HS-5 (cell line): ENCODE results near the gene IRF3.

Experiments
- DNase-seq: peaks from one replicate; pipeline ENCODE4 v3.0.0-alpha.2; 2012; ENCODE audit warnings: low read depth

IRF3 gene

DNA sequence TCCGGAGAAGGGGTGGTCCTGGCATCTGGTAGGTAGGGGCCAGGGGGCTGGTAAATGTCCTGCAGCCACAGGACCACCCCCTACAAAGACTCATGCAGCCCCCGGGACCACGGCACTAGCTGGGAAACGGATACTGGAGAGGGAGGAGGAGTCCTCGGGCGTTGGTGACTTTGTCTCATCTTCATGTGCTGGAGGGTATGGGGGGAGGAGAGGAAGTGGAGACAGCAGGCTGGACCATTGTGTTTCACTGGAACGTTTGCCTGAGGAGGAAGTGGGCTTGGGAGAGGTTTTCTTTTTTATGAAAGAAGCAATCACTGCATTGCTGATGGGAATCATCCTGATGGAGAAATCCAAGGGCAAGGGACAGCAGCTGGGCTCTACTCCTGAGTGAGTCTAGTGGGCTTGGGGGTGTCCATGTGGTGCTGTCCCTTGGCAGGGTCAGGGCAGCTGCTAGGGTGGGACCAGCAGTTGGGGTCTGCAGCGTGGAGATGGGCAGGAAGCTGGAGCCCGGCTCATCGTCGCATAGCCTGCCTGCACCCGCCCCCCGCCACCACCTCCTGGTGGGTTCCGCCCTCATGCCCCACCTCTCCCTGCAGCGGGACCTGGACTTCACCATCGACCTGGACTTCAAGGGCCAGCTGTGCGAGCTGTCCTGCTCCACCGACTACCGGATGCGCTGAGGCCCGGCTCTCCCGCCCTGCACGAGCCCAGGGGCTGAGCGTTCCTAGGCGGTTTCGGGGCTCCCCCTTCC lies 22.1 kb upstream of the IRF3 start:
- DNase-seq = no peak

DNA sequence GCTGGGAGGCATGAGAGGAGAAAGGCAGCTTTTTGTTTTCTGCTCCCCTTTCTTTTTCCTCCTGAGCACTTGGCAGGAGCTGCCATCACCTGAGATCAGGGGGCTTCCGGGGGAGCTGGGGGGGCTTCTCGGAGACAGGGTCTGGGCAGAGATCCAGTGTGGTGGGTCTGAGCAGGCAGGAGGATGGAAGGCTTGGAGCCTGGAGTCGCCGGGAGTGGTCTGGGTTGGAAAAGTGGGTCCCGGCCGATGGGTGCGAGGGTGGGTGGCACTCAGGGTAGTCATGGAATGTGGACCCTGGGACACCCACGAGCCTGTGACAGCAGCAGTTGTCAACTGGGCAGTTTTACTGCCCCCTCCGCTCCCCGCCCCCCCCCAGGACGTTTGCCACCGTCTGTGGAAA lies 21.5 kb upstream of the IRF3 start:
- DNase-seq = no peak

DNA sequence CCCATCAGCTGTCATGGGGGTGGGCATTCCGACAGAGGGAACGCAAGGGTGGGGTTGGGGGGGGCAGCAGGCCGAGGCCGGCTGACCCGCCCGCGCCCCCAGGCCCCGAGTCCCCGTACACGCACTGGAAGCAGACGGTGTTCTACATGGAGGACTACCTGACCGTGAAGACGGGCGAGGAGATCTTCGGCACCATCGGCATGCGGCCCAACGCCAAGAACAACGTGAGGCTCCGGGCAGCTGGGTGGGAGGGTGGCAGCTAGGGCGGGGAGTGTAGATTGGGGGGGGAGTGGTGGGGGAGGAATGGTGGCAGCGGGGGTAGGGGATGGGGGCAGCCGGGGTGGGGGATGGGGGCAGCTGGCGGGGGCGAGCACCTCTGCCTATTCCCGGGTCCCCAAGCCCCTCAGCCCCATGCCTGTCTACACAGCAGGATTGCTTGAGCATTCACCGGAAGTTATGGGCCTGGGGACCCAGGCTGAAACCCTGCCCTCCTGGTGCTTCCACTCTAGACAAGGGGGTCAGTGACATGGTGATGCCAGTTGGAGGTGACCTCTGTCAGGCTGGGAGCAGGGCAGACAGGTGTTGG lies 20.9 kb upstream of the IRF3 start:
- DNase-seq = no peak

DNA sequence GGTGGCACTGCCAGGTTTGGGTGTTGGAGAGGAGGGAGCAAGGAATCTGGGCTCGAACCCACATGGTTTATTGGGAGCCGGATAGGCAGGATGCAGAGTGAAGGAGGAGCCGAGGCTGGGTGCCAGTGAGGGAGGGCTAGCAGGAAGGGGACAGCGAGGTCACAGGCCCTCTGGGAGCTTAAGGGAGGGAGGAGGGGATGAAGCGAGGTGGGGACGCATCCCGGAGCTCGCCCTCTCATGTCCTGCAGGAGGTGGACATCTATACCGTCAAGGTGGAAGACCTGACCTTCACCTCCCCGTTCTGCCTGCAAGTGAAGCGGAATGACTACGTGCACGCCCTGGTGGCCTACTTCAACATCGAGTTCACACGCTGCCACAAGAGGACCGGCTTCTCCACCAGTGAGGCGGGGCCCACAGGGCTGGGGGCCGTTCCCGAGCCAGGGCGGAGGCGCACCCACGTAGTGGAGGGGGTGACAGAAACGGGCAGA lies 20.2 kb upstream of the IRF3 start:
- no peak for DNase-seq

DNA sequence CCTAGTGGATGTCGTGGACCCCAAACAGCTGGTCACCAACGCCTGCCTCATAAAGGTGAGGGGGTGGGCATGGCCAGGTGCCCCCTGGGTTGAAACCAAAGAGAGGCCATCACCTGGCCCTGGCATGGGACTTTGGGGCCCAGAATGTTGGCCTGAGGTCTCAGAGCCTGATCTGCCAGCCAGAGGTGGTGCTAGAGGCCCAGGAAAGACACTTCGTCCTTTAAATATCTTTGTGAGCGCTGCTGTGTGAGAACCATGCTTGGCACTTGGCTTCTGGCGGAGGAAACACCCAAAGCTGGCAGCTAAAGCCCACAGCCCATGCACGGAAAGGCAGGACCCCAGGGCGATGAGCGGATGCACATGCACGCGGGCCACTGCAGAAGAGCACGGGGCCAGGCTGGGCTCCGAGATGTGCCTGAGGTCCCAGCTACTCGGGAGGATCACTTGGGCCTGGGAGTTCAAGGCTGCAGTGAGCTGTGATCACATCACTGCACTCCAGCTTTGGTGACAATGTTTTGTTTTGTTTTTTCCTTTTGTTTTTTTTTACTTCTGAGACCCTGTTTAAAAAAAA lies 19.4 kb upstream of the IRF3 start:
- no peak for DNase-seq

DNA sequence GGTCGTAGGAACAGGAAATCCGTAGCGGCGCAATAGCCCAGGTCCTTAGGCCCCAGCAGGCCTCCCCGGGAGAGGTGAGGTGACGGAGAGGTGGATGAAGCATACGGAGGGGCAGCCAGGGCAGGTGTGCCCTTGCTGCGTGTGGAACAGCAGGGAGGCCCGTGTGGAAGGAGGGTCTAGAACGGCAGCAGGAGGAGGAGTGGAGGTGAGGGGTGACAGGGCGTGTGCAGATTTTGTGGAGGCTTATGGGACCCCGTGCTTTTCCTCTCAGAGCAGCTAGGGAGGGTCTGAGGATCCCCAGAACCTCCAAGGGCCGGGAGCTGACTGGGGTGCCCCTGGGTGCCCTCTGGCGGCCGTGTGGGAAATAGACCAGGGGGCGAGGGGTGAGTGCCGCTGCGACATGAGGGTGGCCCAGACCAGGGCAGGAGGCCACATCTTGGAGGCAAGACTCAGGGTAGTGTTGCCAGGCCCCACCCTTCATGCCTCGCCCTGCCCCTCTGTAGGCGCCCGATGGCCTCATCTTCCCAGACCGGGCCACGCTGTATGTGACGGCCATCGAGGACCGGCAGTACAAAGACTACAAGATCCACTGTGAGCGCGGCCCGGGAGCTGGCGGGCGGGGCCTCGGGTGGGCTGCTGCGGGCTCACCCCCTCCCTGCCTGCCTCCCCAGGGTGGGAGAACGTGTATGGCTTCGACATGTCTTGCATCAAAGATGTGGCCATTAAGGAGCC lies 18.8 kb upstream of the IRF3 start:
- DNase-seq = no peak

DNA sequence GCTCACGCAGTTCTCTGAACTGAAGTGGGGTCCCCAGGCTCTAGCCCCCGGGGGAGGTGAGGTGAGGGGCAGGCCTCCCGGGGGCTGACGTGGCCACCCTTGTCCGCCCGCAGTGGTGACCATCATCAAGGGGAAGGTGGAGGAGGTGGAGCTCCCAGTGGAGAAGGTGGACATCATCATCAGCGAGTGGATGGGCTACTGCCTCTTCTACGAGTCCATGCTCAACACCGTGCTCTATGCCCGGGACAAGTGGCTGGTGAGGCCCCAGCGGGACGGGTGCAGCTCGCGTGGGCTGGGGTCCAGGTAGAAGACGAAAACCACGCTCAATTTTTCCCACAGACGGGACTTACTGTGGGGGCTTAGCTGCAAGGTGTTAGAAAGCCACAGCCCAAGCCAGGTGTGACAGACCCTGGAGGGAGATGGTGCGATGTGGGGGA lies 18.2 kb upstream of the IRF3 start:
- DNase-seq = no peak

DNA sequence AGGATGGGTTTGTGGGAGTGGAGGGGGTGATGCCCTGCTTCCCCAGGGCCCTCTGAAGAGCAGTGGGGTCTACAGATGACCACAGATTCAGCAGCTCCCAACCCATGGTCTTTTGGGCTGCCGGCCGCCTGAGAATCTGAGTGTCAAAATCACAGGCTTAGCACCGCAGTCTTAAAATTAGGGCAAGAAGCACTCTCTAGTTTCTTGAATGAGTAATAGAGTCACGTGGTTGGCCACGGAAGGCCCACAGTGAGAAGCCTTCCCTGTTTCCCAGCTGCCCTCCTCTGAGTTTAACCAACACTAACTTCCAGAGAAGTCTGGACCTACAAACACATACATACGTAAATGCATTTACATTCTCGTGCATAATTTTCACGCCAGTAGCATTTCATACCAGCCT lies 16.6 kb upstream of the IRF3 start:
- DNase-seq = no peak

DNA sequence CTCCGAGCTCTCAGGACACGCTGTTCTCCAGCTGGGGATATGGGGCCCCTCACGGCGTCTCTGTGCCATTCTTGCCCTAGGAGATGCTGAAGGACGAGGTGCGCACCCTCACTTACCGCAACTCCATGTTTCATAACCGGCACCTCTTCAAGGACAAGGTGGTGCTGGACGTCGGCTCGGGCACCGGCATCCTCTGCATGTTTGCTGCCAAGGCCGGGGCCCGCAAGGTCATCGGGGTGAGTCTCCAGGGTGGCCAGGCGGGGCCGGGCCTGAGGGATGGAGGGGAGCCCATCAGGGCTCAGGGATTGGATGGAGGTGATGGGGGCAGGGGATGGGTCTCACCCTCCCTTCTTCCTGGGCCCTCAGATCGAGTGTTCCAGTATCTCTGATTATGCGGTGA lies 16.2 kb upstream of the IRF3 start:
- no peak for DNase-seq

DNA sequence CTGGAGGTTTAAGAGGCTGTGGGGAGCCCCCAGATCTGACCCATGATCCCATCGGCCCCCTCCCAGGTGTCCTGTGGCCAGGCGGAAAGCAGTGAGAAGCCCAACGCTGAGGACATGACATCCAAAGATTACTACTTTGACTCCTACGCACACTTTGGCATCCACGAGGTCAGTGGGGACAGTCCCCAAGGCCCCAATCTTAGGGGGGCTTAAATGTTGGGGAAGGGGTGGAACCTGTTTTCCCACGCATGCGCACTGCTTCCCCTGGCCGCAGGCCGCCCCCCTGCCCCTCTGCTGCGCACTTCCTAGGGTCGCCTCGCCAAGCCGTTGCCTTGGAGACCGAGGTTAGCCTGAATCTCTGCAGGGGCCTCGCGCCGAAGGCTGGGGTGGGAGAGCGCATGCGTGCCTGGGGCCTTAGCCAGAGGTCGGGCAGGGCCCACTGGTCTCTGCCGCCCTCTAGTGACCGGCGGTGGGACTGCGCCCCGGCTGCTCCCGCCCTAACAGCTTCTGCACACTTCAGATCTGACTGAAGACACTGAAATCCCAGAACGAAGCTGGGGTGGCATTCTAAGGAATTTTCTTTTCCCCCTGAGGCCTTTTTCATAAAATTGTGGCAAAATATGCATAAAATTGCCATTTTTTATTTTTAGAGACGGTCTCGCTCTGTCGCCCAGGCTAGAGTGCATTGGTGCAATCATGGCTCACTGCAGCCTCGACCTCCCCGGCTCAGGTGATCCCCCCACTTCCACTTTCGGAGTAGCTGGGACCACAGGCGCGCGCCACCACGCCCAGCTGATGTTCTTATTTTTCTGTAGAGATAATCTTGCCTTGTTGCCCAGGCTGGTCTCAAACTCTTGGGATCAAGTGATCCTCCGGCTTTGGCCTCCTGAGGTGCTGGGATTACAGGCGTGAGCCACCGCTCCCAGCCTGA lies 15.0 kb upstream of the IRF3 start:
- DNase-seq = no peak

DNA sequence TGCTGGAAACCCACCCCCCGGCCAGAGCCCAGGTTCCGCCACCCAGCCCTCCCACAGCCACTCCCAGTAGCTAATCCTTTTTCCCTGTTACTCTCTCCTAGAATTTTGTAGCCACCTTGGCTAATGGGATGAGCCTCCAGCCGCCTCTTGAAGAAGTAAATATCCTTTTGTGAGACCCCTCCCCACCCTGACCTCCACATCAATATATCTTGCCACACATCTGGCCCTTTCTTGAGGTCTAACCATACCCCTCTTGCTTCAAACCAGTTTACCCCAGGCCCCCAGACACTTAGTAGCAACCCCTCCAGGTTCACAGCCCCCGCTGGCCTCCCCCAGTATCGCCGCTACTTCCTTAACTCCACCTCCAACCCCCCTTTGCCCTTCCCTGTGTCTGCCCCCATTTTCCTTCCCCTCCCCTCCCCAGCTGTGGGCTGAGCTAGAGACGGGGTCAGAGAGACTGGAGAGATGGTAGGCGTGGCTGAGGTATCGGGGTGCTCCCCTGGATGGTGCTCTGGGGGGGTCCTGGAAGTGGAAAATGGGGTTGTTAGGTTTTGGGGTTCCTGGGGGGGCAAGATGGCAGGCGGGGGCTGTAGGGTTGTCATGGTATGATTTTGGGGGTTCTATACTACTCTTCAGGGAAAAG lies 14.2 kb upstream of the IRF3 start:
- DNase-seq = no peak

DNA sequence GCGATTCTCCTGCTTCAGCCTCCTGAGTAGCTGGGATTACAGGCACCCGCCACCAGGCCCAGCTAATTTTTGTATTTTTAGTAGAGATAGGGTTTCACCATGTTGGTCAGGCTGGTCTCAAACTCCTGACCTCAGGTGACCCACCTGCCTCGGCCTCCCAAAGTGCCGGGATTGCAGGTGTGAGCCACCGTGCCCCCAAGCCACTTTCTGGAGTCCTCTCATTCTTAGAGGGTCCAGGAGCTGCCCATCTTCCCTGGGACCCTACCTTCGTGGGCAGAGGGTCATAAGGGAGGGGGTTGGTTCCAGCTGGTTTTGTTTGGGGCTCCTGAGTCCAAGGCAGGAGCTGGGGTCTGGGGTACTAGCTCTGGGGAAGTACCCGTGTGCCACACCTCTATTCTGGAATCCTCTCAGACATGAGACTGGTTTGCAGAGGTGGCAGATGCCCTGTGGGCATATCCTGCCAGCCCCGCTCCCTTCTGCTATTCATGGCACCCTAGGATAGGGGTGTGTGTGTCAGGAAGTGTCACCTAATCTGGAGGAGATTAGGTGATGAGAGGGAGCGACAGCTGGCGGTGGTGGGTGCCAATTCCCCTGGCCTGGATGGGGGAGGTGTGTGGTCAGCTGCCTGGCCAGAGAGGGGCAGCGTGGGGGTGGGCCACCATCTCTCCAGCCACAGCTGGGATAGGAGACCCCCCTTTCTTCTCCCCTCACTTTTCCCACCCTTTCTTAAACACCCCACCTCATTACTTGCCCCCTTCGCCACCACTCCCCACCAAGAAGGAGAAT lies 13.5 kb upstream of the IRF3 start:
- DNase-seq = no peak

DNA sequence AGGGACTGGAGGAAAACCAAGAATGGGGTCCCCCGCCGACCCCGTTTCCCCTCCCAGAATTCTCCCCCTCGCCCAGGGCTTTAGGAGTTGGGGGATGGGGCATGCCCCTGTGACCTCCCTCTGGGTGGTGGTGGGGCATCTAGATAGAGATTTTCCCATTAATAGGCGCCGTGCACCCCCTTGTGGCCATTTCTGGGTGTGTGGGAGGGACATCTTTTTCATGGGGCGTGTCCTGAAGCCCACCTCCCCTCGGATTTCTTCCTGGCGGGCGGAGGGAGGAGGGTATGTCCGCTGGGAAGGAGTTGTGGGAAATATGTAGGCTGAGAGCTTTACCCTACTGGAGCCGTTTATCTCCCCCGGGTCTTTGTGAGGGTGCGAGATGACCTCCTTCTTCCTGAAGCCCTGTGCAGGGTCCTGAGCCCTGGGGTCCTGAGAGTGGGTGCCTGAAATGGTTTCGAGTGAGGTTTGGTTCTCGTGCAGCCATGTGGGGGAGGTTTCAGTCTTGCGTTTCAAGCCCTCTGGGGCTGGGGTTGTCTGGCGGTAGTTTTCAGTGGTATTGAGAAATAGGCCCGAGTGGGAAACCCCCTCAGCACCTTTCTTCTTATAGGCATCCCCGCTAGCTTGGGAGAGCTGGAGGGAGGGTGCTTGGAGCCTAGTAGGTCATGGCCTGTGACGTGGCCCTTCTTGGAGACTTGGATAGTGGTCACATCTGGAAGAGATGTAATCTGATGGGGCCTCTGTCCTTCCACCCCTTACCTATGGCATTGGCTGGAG lies 12.4 kb upstream of the IRF3 start:
- DNase-seq = no peak

DNA sequence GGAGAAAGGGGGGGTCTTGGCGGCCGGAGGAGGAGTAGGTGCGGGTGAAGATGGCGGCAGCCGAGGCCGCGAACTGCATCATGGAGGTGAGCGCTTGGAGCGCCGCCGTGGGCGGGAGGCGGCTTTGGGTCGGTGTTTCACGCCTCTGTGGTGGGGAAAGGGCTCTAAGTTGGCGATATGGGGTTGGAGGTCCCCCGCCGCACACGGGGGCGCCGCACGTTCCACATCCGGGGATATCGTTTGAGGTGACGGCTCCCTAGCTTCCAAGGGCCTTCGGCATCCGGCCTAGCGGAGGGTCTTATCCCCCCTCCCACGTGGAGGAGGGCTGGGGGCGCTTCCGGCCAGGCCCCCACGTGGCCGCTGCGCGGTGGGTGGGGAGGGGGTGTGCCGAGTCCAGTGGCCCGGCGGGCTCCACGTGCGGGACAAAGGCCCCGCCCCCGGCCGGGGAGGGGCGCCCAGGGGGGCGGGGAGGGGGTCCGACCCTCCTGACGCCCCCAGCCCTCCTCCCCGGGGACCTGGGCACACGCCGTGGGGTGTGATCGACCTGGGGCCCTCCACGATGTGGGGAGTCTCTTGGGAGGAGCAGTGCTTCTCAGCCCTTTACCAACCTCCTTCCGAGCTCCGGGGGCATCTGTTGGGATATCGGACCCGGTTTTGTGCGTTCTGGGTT lies 11.7 kb upstream of the IRF3 start, which contains the start of gene PRMT1:
TSS of gene PRMT1 (plus strand) at position 41 of the 670 bp plus-strand sequence. CDS start at position 51, 10 bp downstream.
- DNase-seq = no peak

DNA sequence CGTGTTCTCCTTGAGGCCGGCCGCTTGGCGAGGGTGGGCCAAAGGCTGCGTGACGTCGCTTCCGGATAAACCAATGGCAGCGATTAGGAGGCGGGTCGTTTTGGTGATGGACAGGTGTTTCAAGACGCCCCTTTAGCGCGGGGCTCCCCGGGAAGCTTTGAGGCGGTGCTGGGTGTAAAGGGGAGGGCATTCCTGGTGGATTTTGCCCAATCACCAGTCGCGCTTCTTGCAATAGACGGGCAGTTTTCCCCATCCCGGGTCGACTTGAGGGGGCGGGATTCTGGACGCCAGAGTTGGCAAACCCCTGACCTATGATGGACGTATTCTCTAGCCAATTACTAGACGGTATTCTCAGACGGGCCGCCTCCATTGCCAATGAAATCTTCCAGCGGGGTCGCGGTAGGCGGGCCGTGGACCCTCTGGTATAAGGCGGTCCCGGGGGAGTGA lies 11.2 kb upstream of the IRF3 start:
- peak; percentile 100 for DNase-seq

DNA sequence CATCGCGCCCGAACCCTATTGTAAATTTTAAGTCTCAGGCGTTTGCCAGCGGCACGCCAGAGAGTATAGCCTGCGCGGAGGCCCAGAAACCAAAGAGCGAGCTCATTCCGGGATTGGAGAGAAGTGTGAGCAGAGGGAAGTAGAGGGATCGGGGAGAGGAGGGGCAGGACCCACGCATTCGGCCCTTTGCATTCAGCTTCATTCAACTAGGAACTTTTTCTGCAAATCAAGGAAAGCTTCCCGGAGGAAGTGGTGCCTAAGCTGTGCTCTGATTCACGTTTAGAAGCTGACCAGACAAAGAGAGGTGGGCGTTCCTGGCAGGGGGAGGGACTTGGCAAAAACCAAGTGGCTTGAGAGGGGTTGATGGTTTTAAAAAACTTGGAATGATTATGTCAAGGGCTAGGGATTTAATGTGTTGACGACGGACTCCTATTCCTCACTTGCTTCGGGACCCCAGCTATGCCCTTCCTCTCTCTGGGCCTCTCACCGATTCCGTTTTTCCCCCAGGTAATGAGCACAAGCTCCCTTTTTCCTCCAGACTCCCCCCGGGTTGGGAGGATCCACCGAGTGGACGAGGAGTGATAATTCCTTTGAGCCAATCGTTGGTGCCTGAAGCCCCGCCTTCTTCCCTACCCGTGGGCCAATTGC lies 10.6 kb upstream of the IRF3 start:
- no peak for DNase-seq

DNA sequence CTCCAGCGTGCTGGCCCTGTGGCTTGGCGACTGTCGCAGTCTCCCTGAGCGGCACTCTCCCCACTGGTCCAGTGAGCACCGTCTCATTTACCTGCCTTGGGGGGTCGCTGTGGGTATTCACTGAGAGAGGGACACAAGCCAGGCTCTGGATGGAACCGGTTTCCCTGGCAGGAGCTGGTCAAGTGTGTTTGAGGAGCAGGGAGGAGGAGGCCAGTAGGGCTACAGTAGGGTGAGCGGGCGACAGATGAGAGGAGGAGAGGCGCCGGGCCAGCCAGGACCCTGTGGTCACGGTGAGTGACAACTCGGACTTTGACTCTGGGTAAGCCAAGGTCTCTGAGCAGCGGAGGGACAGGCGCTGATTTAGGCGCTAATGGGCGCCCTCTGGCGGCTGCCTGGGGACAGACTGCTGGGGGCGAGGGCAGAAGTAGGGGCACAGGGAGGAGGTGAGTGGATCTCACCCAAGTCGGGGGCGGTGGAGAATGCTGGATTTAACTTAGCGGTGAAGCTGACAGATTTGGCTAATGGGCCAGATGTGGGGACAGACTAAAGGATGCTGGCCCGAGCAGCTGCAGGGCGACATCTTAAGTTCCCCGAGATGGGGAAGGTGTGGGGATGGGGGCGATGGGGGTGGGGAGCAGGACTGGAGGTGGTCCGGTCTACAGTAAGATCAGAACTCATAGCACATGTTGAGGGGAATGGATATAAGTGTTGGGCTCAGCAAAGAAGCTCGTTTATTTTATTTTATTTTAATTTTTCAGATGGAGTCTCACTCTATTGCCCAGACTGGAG lies 6.7 kb upstream of the IRF3 start:
- DNase-seq = no peak
